Osteoblast (primary cell): Measurements from ENCODE around the gene TBX5. TPM values are rescaled to one million over a fixed set of nuclear protein-coding genes. Genes with fewer than 3 reads are reported as not detected.

ENCODE experiments used
- DNase-seq: peaks from one replicate; pipeline ENCODE4 v3.0.0; 2011; ENCODE audit warnings: low spot score, mixed read lengths; ENCODE audit not compliant: insufficient read length; ENCODE audit errors: missing footprints
- H2AFZ ChIP-seq: 2 replicates; pipeline ENCODE4 v1.6.0; 2011; ENCODE audit warnings: mild to moderate bottlenecking, low read length
- H3K27ac ChIP-seq: 2 replicates; pipeline ENCODE4 v1.5.1; 2011; ENCODE audit warnings: mild to moderate bottlenecking, low read depth, low read length, moderate library complexity
- H3K27me3 ChIP-seq: 2 replicates; pipeline ENCODE4 v1.6.0; 2012; ENCODE audit warnings: mild to moderate bottlenecking, control low read depth, inconsistent platforms, low read length, moderate library complexity; ENCODE audit not compliant: insufficient read depth
- H3K36me3 ChIP-seq: 2 replicates; pipeline ENCODE4 v1.5.1; 2011; ENCODE audit warnings: mild to moderate bottlenecking, low read length, control low read depth, moderate library complexity; ENCODE audit not compliant: insufficient read depth
- H3K4me1 ChIP-seq: 2 replicates; pipeline ENCODE4 v1.5.1; 2011; ENCODE audit warnings: mild to moderate bottlenecking, low read length, control low read depth, moderate library complexity; ENCODE audit not compliant: insufficient read depth
- H3K4me2 ChIP-seq: 2 replicates; pipeline ENCODE4 v1.6.0; 2011; ENCODE audit warnings: mild to moderate bottlenecking, low read length; ENCODE audit not compliant: insufficient read depth
- H3K4me3 ChIP-seq: fragments of 200-600 bp; sonication (generic); 3 replicates; pipeline ENCODE4 v1.5.1; 2012; ENCODE audit warnings: mild to moderate bottlenecking, low read length, inconsistent platforms; ENCODE audit not compliant: insufficient read depth
- H3K79me2 ChIP-seq: 2 replicates; pipeline ENCODE4 v1.6.0; 2012; ENCODE audit warnings: mild to moderate bottlenecking, low read length, control low read depth, inconsistent platforms; ENCODE audit not compliant: insufficient read depth
- H3K9me3 ChIP-seq: 2 replicates; pipeline ENCODE4 v1.5.1; 2011; ENCODE audit warnings: low read depth, low read length, control low read depth
- H4K20me1 ChIP-seq: 2 replicates; pipeline ENCODE4 v1.6.0; 2012; ENCODE audit warnings: mild to moderate bottlenecking, low read length, control low read depth; ENCODE audit not compliant: insufficient read depth
- CTCF ChIP-seq: IDR thresholded peaks from 2 replicates; pipeline ENCODE4 v1.5.1; 2011; ENCODE audit warnings: mild to moderate bottlenecking, low read depth, low read length, moderate library complexity; ENCODE audit errors: extremely low read depth
- total RNA-seq: library from RNA; depleted of rRNA; stranded (reverse); fragments of >200 nt; gene quantifications from 2 replicates; pipeline ENCODE4 v1.2.3, GENCODE V29; 2012

The TBX5 gene
- total RNA-seq, 1 donor, result not detected

- no peak overlapping the region for H3K27ac ChIP-seq
- no peak for TF ChIP-seq CTCF
Measured at GRCh38 chr12:114425031-114425626, 19.2 kb upstream of the TBX5 start.

GRCh38 chr12:114420944-114421335 is 15.0 kb upstream of the TBX5 start:
- Histone ChIP-seq H3K9me3 (no peaks in the 10 kb centered on the region), H3K27me3 (no peaks in the 10 kb centered on the region), H3K4me3 (no peak overlapping the region), H4K20me1 (no peaks in the 10 kb centered on the region), H3K36me3 (no peaks in the 10 kb centered on the region), H2AFZ (no peak overlapping the region), H3K4me2 (no peak overlapping the region), H3K4me1 (no peaks in the 10 kb centered on the region), H3K27ac (no peak overlapping the region), H3K79me2 (no peaks in the 10 kb centered on the region)
- DNase-seq, result no peak
- TF ChIP-seq CTCF, result no peak

More at GRCh38 chr12:114425031-114425626, 19.2 kb upstream of the TBX5 start:
- no peaks in the 10 kb centered on the region for H4K20me1 ChIP-seq
- H2AFZ ChIP-seq, result no peak overlapping the region
- no peaks in the 10 kb centered on the region for H3K27me3 ChIP-seq
- H3K4me1 ChIP-seq, result no peaks in the 10 kb centered on the region
- no peaks in the 10 kb centered on the region for H3K36me3 ChIP-seq
- H3K79me2 ChIP-seq, result no peaks in the 10 kb centered on the region
- no peak for DNase-seq
- no peak overlapping the region for H3K4me2 ChIP-seq
- H3K4me3 ChIP-seq, result no peak overlapping the region
- no peaks in the 10 kb centered on the region for H3K9me3 ChIP-seq

GRCh38 chr12:114420182-114420943 is 14.4 kb upstream of the TBX5 start:
- Histone ChIP-seq H3K9me3 (no peaks in the 10 kb centered on the region), H3K27ac (no peak overlapping the region), H4K20me1 (no peaks in the 10 kb centered on the region), H3K4me3 (no peak overlapping the region), H2AFZ (no peak overlapping the region), H3K36me3 (no peaks in the 10 kb centered on the region), H3K4me1 (no peaks in the 10 kb centered on the region), H3K27me3 (no peaks in the 10 kb centered on the region), H3K79me2 (no peaks in the 10 kb centered on the region), H3K4me2 (no peak overlapping the region)
- DNase-seq, result no peak
- TF ChIP-seq CTCF, result no peak

DNA sequence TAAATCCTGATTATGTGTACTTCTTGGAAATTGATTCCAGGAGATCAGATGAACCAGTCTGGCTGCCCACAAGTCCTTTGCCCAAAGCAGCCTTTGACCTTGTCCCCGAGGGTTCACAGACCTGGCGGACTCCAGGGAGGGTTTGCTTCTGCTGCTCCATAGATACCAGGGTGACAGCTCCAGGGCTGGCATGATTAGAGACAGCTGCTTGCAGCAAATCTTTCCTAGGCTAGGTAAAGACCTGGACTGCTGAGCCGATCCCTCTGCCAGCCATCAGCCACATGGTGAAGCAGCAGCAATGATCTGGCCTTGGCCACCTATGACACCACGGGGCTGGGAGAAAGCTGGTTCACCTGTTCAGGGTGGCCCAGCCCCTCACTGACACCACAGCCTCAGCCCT is 10.1 kb upstream of the TBX5 start:
- Histone ChIP-seq H3K4me3 (no peak overlapping the region), H3K9me3 (no peaks in the 10 kb centered on the region), H3K27me3 (no peaks in the 10 kb centered on the region), H4K20me1 (no peaks in the 10 kb centered on the region), H3K4me1 (no peaks in the 10 kb centered on the region), H3K79me2 (no peaks in the 10 kb centered on the region), H3K36me3 (no peaks in the 10 kb centered on the region), H2AFZ (no peak overlapping the region), H3K27ac (no peak overlapping the region), H3K4me2 (no peak overlapping the region)
- no peak for TF ChIP-seq CTCF
- no peak for DNase-seq
